Stimulated activated CD4-positive, alpha-beta T cell treated with anti-CD3 and anti-CD28 coated beads, TNF-alpha, amount 100 ng/mL, for 24 hours (primary cell): Measurements from ENCODE around the gene PHLDB3.

Experiments used
- DNase-seq, 3 experiments: peaks; one replicate each; pipeline ENCODE4 v3.0.0-alpha.2; 2020; ENCODE audit warnings: low read depth in 3 of 3

Gene PHLDB3

GRCh38 chr19:43468354-43469159 is 36.0 kb downstream of the PHLDB3 start:
- DNase-seq: no peak

- DNase-seq: no peak
Measured at GRCh38 chr19:43467730-43468129, 36.8 kb downstream of the PHLDB3 start.

GRCh38 chr19:43467276-43467675 is 37.3 kb downstream of the PHLDB3 start:
- no peak for DNase-seq

- DNase-seq: no peak
Measured at GRCh38 chr19:43466793-43467192, 37.8 kb downstream of the PHLDB3 start.

GRCh38 chr19:43465468-43466120 is 39.0 kb downstream of the PHLDB3 start, which contains the start of gene LYPD3:
TSS of gene LYPD3 (minus strand) at chr19:43465608. CDS start at chr19:43465571, 37 bp downstream.
- peak in 1 of 3 experiments; percentile 9 for DNase-seq

- DNase-seq: peak; percentile 47 to 77 (median 56)
Measured at GRCh38 chr19:43464134-43464775, 40.3 kb downstream of the PHLDB3 start.

- peak; percentile 98 to 100 (median 99) for DNase-seq
Measured at GRCh38 chr19:43463381-43464133, 41.0 kb downstream of the PHLDB3 start.

GRCh38 chr19:43462785-43463380 is 41.7 kb downstream of the PHLDB3 start:
- no peak for DNase-seq

GRCh38 chr19:43462383-43462782 is 42.2 kb downstream of the PHLDB3 start:
- DNase-seq: no peak

- no peak for DNase-seq
Measured at GRCh38 chr19:43461303-43461702, 43.2 kb downstream of the PHLDB3 start.

- DNase-seq: no peak
Measured at GRCh38 chr19:43460362-43461016, 44.1 kb downstream of the PHLDB3 start.

GRCh38 chr19:43457809-43458208 is 46.7 kb downstream of the PHLDB3 start:
- DNase-seq: no peak

- DNase-seq: no peak
Measured at GRCh38 chr19:43455321-43456113, 49.0 kb downstream of the PHLDB3 start.

GRCh38 chr19:43454031-43454430 is 50.5 kb downstream of the PHLDB3 start:
- no peak for DNase-seq

- DNase-seq: no peak
Measured at GRCh38 chr19:43452582-43452981, 52.0 kb downstream of the PHLDB3 start.

GRCh38 chr19:43450545-43450997 is 54.0 kb downstream of the PHLDB3 start:
- no peak for DNase-seq

- DNase-seq: no peak
Measured at GRCh38 chr19:43447655-43448054, 56.9 kb downstream of the PHLDB3 start.

- peak; percentile 61 to 73 (median 70) for DNase-seq
Measured at GRCh38 chr19:43446746-43447489, 57.6 kb downstream of the PHLDB3 start.

GRCh38 chr19:43445426-43445825 is 59.1 kb downstream of the PHLDB3 start:
- DNase-seq: no peak
